HepG2 (cell line): ENCODE results near the gene TARDBP. TPM values are rescaled to one million over a fixed set of nuclear protein-coding genes. Genes with fewer than 3 reads are reported as not detected.
A peak's percentile ranks its signal among the peaks of the same experiment; 100 is the strongest.

Experiments
- ADNP ChIP-seq: sonication (generic); formaldehyde crosslinking; IDR thresholded peaks from 2 replicates; pipeline ENCODE4 v1.4.0; 2020; ENCODE audit warnings: missing genetic modification reagents
- ARID2 ChIP-seq: sonication (generic); formaldehyde crosslinking; IDR thresholded peaks from 2 replicates; pipeline ENCODE4 v1.8.1; 2022; ENCODE audit warnings: mild to moderate bottlenecking, missing genetic modification reagents, borderline replicate concordance
- KDM2A ChIP-seq: sonication (generic); formaldehyde crosslinking; IDR thresholded peaks from 2 replicates; pipeline ENCODE4 v1.4.0; 2020; ENCODE audit warnings: low read depth, missing genetic modification reagents, borderline replicate concordance
- MYC ChIP-seq: sonication (generic); formaldehyde crosslinking; IDR thresholded peaks from 2 replicates; pipeline ENCODE4 v1.9.0; 2021; ENCODE audit warnings: missing genetic modification reagents, borderline replicate concordance
- NR2C2 ChIP-seq: sonication (generic); formaldehyde crosslinking; IDR thresholded peaks from 2 replicates; pipeline ENCODE4 v1.4.0; 2020; ENCODE audit warnings: missing genetic modification reagents, mild to moderate bottlenecking, moderate library complexity, borderline replicate concordance
- PLRG1 ChIP-seq: fragments of 450-650 bp; conservative IDR thresholded peaks from 2 replicates; pipeline ENCODE4 v1.6.1; 2016
- RBFOX2 ChIP-seq: fragments of 200-400 bp; formaldehyde crosslinking; IDR thresholded peaks from 2 replicates; pipeline ENCODE4 v1.6.1; 2017; ENCODE audit warnings: low read depth, mild to moderate bottlenecking, low read length
- SALL2 ChIP-seq: sonication (generic); formaldehyde crosslinking; IDR thresholded peaks from 2 replicates; pipeline ENCODE4 v1.8.1; 2023; ENCODE audit warnings: mild to moderate bottlenecking, missing genetic modification reagents, inconsistent platforms
- ZBTB49 ChIP-seq: sonication (generic); formaldehyde crosslinking; IDR thresholded peaks from 2 replicates; pipeline ENCODE4 v1.4.0; 2020; ENCODE audit warnings: missing genetic modification reagents, borderline replicate concordance
- ZBTB7B ChIP-seq: sonication (generic); formaldehyde crosslinking; IDR thresholded peaks from 2 replicates; pipeline ENCODE4 v1.4.0; 2020; ENCODE audit warnings: missing genetic modification reagents
- ZNF572 ChIP-seq: sonication (generic); formaldehyde crosslinking; IDR thresholded peaks from 2 replicates; pipeline ENCODE4 v1.5.1; 2020; ENCODE audit warnings: mild to moderate bottlenecking, missing genetic modification reagents
- ZNF766 ChIP-seq: sonication (generic); formaldehyde crosslinking; IDR thresholded peaks from 2 replicates; pipeline ENCODE4 v1.5.0; 2020; ENCODE audit warnings: missing genetic modification reagents, borderline replicate concordance
- ZNF777 ChIP-seq: sonication (generic); formaldehyde crosslinking; IDR thresholded peaks from 2 replicates; pipeline ENCODE4 v1.4.0; 2020; ENCODE audit warnings: missing genetic modification reagents
- ZSCAN22 ChIP-seq: sonication (generic); formaldehyde crosslinking; IDR thresholded peaks from 2 replicates; pipeline ENCODE4 v1.4.0; 2020; ENCODE audit warnings: mild to moderate bottlenecking, missing genetic modification reagents
- polyA plus RNA-seq, 8 experiments: library from polyadenylated mRNA; depleted of rRNA in 3 of 8; stranded (reverse) in 7 of 8; unstranded in 1 of 8; fragments of >200 nt; fragmentation: Illumina TruSeq in 4 of 8; extraction: Trizol in 4 of 8; gene quantifications; 2 replicates each; pipeline versions ENCODE4 v1.2.1 to v1.2.3, GENCODE V29; 2011 to 2016; ENCODE audit warnings: low read depth in 4 of 8, missing spikeins in 1 of 8, mixed read lengths in 1 of 8; ENCODE audit not compliant: insufficient read depth in 1 of 8
- total RNA-seq, 5 experiments: library from RNA; depleted of rRNA; stranded (reverse); fragments of >200 nt; fragmentation: Illumina TruSeq; extraction: Trizol; gene quantifications; 2 replicates each; pipeline ENCODE4 v1.2.3, GENCODE V29; 2016; ENCODE audit warnings: low read depth in 1 of 5
- TF ChIP-seq, protein P1 (sequence below): sonication (generic); formaldehyde crosslinking; IDR thresholded peaks from 2 replicates; pipeline ENCODE4 v1.5.0; 2020; ENCODE audit warnings: mild to moderate bottlenecking, missing genetic modification reagents
- TF ChIP-seq, protein P2 (sequence below): IDR thresholded peaks from 2 replicates; pipeline ENCODE4 v1.6.1; 2016; ENCODE audit warnings: low read depth, borderline replicate concordance
- TF ChIP-seq, protein P3 (sequence below): sonication (generic); formaldehyde crosslinking; IDR thresholded peaks from 2 replicates; pipeline ENCODE4 v1.4.0; 2020; ENCODE audit warnings: mild to moderate bottlenecking, missing genetic modification reagents, borderline replicate concordance
- TF ChIP-seq, protein P4 (sequence below): sonication (generic); formaldehyde crosslinking; IDR thresholded peaks from 2 replicates; pipeline ENCODE4 v1.4.0; 2020; ENCODE audit warnings: missing genetic modification reagents

TARDBP gene
- total and polyA plus RNA-seq, 2 of the 13 experiments (the other 11 are each of a cell fraction or from before 2014, with no cell fraction given), result 62.4 to 93.0 TPM

- TF ChIP-seq, protein P1, sequence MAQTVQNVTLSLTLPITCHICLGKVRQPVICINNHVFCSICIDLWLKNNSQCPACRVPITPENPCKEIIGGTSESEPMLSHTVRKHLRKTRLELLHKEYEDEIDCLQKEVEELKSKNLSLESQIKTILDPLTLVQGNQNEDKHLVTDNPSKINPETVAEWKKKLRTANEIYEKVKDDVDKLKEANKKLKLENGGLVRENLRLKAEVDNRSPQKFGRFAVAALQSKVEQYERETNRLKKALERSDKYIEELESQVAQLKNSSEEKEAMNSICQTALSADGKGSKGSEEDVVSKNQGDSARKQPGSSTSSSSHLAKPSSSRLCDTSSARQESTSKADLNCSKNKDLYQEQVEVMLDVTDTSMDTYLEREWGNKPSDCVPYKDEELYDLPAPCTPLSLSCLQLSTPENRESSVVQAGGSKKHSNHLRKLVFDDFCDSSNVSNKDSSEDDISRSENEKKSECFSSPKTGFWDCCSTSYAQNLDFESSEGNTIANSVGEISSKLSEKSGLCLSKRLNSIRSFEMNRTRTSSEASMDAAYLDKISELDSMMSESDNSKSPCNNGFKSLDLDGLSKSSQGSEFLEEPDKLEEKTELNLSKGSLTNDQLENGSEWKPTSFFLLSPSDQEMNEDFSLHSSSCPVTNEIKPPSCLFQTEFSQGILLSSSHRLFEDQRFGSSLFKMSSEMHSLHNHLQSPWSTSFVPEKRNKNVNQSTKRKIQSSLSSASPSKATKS (CRISPR knock-in tag), result no peak
- TF ChIP-seq, protein P2, sequence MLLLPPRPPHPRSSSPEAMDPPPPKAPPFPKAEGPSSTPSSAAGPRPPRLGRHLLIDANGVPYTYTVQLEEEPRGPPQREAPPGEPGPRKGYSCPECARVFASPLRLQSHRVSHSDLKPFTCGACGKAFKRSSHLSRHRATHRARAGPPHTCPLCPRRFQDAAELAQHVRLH (CRISPR knock-in tag), result no peak
- no peak for TF ChIP-seq MYC (CRISPR knock-in tag)
- TF ChIP-seq KDM2A (CRISPR knock-in tag), result no peak; the same call in 1 of the 2 replicates
- TF ChIP-seq, protein P3, sequence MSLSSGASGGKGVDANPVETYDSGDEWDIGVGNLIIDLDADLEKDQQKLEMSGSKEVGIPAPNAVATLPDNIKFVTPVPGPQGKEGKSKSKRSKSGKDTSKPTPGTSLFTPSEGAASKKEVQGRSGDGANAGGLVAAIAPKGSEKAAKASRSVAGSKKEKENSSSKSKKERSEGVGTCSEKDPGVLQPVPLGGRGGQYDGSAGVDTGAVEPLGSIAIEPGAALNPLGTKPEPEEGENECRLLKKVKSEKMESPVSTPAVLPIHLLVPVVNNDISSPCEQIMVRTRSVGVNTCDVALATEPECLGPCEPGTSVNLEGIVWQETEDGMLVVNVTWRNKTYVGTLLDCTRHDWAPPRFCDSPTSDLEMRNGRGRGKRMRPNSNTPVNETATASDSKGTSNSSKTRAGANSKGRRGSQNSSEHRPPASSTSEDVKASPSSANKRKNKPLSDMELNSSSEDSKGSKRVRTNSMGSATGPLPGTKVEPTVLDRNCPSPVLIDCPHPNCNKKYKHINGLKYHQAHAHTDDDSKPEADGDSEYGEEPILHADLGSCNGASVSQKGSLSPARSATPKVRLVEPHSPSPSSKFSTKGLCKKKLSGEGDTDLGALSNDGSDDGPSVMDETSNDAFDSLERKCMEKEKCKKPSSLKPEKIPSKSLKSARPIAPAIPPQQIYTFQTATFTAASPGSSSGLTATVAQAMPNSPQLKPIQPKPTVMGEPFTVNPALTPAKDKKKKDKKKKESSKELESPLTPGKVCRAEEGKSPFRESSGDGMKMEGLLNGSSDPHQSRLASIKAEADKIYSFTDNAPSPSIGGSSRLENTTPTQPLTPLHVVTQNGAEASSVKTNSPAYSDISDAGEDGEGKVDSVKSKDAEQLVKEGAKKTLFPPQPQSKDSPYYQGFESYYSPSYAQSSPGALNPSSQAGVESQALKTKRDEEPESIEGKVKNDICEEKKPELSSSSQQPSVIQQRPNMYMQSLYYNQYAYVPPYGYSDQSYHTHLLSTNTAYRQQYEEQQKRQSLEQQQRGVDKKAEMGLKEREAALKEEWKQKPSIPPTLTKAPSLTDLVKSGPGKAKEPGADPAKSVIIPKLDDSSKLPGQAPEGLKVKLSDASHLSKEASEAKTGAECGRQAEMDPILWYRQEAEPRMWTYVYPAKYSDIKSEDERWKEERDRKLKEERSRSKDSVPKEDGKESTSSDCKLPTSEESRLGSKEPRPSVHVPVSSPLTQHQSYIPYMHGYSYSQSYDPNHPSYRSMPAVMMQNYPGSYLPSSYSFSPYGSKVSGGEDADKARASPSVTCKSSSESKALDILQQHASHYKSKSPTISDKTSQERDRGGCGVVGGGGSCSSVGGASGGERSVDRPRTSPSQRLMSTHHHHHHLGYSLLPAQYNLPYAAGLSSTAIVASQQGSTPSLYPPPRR (CRISPR knock-in tag), result no peak
- no peak for TF ChIP-seq ZNF766 (CRISPR knock-in tag)
- TF ChIP-seq ZNF777 (CRISPR knock-in tag), result no peak
- no peak for TF ChIP-seq ARID2
- TF ChIP-seq, protein P4, sequence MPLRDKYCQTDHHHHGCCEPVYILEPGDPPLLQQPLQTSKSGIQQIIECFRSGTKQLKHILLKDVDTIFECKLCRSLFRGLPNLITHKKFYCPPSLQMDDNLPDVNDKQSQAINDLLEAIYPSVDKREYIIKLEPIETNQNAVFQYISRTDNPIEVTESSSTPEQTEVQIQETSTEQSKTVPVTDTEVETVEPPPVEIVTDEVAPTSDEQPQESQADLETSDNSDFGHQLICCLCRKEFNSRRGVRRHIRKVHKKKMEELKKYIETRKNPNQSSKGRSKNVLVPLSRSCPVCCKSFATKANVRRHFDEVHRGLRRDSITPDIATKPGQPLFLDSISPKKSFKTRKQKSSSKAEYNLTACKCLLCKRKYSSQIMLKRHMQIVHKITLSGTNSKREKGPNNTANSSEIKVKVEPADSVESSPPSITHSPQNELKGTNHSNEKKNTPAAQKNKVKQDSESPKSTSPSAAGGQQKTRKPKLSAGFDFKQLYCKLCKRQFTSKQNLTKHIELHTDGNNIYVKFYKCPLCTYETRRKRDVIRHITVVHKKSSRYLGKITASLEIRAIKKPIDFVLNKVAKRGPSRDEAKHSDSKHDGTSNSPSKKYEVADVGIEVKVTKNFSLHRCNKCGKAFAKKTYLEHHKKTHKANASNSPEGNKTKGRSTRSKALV (CRISPR knock-in tag), result no peak
- TF ChIP-seq ADNP (CRISPR knock-in tag), result no peak
- no peak for TF ChIP-seq PLRG1
- peak; percentile 21; the same call in 1 of the 2 replicates for TF ChIP-seq NR2C2
- no peak for TF ChIP-seq ZBTB49 (CRISPR knock-in tag)
- TF ChIP-seq ZBTB7B (CRISPR knock-in tag), result no peak
- TF ChIP-seq ZNF572 (CRISPR knock-in tag), result no peak
- TF ChIP-seq ZSCAN22, result no peak
- no peak for TF ChIP-seq RBFOX2
- TF ChIP-seq SALL2 (CRISPR knock-in tag), result no peak
These were observed 33.8 kb downstream of the TARDBP start (continued) for GRCh38 chr1:11046270-11046566.
